Muscle layer of duodenum (tissue), 2 donors: ENCODE results near the gene CDK9.

ENCODE experiments used
- H3K27ac ChIP-seq: one replicate; pipeline ENCODE4 v1.7.0; 2013; ENCODE audit warnings: mild to moderate bottlenecking, low read length
- H3K27me3 ChIP-seq: one replicate; pipeline ENCODE4 v1.7.0; 2013; ENCODE audit warnings: low read depth, mild to moderate bottlenecking, control low read depth, low read length
- H3K36me3 ChIP-seq, 2 donors: one replicate each; pipeline ENCODE4 v1.7.0; 2013; ENCODE audit warnings: low read length in 2 of 2, control low read depth in 1 of 2, mild to moderate bottlenecking in 1 of 2; ENCODE audit not compliant: insufficient read depth in 2 of 2, control insufficient read depth in 1 of 2
- H3K4me1 ChIP-seq, 2 donors: one replicate each; pipeline ENCODE4 v1.7.0; 2013; ENCODE audit warnings: low read length in 2 of 2, mild to moderate bottlenecking in 2 of 2, control low read depth in 1 of 2, moderate library complexity in 1 of 2; ENCODE audit not compliant: insufficient read depth in 2 of 2, control insufficient read depth in 1 of 2
- H3K4me3 ChIP-seq, 2 donors: one replicate each; pipeline ENCODE4 v1.7.0; 2013; ENCODE audit warnings: low read length in 2 of 2, low read depth in 1 of 2, mild to moderate bottlenecking in 1 of 2
- H3K9me3 ChIP-seq, 2 donors: one replicate each; pipeline ENCODE4 v1.7.0; 2013; ENCODE audit warnings: low read length in 2 of 2, control low read depth in 1 of 2, mild to moderate bottlenecking in 1 of 2; ENCODE audit not compliant: control insufficient read depth in 1 of 2
- donor health status: healthy.

Gene CDK9

GRCh38 chr9:127816728-127817127, 30.9 kb downstream of the CDK9 start:
- Histone ChIP-seq H3K36me3 (peaks cover 26 to 74% of the 10 kb centered on the region in 2 donors), H3K27me3 (no peaks in the 10 kb centered on the region), H3K27ac (no peak overlapping the region), H3K9me3 (no peaks in the 10 kb centered on the region), H3K4me1 (no peaks in the 10 kb centered on the region), H3K4me3 (no peak overlapping the region)

GRCh38 chr9:127817881-127818434, 32.1 kb downstream of the CDK9 start:
- Histone ChIP-seq H3K9me3 (no peaks in the 10 kb centered on the region), H3K4me3 (no peak overlapping the region), H3K36me3 (peaks cover 22 to 75% of the 10 kb centered on the region in 2 donors), H3K27ac (no peak overlapping the region), H3K4me1 (no peaks in the 10 kb centered on the region), H3K27me3 (no peaks in the 10 kb centered on the region)

- Histone ChIP-seq H3K9me3 (no peaks in the 10 kb centered on the region), H3K36me3 (peaks cover 18 to 69% of the 10 kb centered on the region in 2 donors), H3K4me3 (no peak overlapping the region), H3K27me3 (no peaks in the 10 kb centered on the region), H3K27ac (no peak overlapping the region), H3K4me1 (no peaks in the 10 kb centered on the region)
Measured at GRCh38 chr9:127818574-127818973, 32.7 kb downstream of the CDK9 start.

DNA sequence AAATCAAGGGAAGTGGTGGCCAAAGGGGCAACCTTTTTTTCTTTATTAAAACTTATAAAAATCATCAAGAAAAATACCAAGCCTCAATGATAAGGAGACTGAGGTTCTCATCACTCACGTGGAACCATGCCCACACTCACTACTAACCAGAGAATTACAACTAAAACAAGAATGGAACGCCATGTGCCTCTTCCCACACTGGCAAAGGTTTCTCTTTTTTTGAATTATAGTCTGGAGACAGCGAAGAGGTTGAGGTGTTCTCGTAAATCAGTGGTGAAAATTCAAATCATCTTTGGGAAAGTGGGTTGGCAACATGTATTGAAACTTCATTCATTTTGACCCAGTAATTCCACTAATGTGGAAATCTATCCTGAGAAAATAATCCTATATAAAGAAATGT, 36.3 kb downstream of the CDK9 start:
- H3K27ac ChIP-seq = no peak overlapping the region
- no peaks in the 10 kb centered on the region for H3K27me3 ChIP-seq
- H3K9me3 ChIP-seq = no peaks in the 10 kb centered on the region
- peaks cover 0 to 16% of the 10 kb centered on the region in 2 donors for H3K4me1 ChIP-seq
- peaks cover 24 to 50% of the 10 kb centered on the region in 2 donors for H3K36me3 ChIP-seq
- H3K4me3 ChIP-seq = no peak overlapping the region

DNA sequence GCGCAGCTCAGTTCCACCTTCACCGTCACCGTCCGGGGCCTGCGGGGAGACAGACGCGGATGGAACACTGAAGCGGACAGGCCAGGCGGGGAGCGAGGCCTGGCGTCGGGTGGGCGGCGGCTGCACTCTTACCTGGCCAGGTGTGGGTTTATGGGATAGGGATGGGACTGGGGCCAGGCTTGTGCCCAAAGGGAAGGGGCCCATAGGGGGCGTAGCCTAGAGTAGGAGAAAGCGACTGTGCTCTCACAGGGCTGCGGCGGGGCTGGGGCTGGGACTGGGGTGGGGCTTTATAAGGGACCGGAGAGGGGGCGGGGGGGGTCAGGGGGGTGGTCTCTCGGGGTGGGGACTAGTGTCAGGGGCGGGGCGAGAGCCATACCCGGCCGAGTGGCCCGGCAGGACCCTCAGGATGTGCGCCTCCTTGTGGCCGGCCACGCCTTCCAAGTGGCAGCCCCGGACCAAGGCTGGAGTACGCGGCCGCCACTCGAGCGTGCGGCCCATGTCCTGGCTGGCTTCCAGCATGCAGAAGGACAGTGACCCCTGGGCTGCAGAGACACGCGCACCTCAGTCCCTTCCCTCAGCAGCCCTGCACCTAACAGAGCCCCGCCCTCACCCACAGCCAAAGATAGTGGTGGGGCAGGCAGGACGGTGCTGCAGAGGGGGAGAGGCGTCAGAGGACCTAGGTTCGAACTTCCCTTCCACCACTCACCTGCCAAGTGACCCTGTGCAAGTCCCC, 39.7 kb downstream of the CDK9 start:
- H3K4me1 ChIP-seq = peaks cover 0 to 27% of the 10 kb centered on the region in 2 donors
- H3K9me3 ChIP-seq = no peaks in the 10 kb centered on the region
- H3K36me3 ChIP-seq = peaks cover 17 to 24% of the 10 kb centered on the region in 2 donors
- H3K27me3 ChIP-seq = no peaks in the 10 kb centered on the region
- no peak overlapping the region for H3K4me3 ChIP-seq
- no peak overlapping the region for H3K27ac ChIP-seq

DNA sequence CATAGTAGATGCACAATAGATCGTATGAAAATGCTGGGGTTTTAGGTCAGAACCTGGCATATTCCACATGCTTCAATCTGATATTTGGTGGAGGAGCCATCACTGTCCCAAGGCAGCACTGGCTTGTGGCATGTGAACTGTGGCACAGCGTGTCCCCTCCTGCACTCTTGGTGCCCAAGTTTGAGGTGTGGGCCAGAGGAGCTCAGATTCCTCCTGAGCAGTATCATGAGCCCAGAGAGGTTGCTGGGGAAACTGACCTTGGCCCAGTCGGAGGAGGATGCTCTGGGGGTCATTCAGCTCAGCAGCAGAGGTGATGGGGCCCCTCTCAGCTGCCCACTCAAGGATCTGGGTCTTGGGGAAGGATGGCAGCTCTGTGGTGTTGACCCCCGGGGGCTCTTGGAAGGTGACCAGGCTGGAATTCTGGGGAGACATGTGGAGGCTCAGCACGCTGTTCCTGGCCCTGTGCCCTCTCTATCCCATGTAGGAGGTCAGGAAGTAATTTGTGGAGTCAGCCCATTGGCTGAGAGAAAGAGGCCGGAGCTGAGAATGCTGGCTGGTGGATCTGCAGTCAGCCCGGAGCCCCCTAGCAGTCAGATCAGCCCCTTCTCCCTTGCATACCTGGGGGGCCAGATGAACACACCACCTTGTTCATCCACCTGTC, 40.5 kb downstream of the CDK9 start:
- Histone ChIP-seq H3K27me3 (no peaks in the 10 kb centered on the region), H3K9me3 (no peaks in the 10 kb centered on the region), H3K27ac (no peak overlapping the region), H3K36me3 (peaks cover 17 to 19% of the 10 kb centered on the region in 2 donors), H3K4me1 (peaks cover 0 to 27% of the 10 kb centered on the region in 2 donors), H3K4me3 (no peak overlapping the region)

DNA sequence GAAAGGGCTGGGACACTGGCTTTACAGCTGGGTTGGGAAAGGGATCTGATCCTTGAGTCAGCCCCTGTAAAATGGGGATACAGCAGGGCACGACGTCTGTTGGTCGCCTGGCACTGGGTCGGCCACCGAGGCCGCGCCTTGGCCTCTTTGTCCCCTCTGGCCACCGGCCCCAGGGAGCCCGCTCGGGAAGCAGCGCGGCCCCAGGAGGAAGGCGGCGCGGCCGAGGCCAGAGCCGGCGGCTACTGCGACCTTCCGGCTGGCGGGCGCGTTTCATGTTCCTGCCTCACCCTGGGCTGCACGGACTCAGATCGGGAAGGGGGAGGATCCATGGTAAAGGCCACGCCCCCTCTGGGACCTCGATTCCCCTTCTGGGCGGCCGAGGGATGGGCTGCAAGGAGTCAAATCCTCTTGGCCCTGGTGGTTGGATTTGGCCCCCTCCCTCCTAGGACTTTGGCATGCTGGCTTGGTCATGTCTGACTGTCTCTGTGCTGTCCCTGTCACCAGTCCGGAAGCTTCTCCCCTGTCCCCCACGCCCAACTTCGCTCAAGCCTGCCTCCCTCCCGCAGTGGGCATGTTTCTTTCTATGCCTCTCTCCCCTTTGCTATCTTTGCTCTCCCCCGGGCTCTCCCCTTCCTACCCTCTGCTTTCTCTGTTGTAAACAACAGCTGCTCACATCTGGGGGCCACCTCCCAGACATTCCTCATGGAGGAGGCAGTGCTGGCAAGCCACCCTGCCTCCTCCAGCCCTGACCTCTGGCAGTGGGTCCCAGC, 42.6 kb downstream of the CDK9 start:
- H3K4me1 ChIP-seq = peaks cover 0 to 34% of the 10 kb centered on the region in 2 donors
- peak overlapping the region; percentile 23 to 49 for H3K4me3 ChIP-seq

GRCh38 chr9:127829205-127829906, 43.5 kb downstream of the CDK9 start:
- peaks cover 0 to 34% of the 10 kb centered on the region in 2 donors for H3K4me1 ChIP-seq
- H3K9me3 ChIP-seq = no peaks in the 10 kb centered on the region
- no peaks in the 10 kb centered on the region for H3K27me3 ChIP-seq
- H3K4me3 ChIP-seq = no peak overlapping the region
- H3K36me3 ChIP-seq = peaks cover 11 to 13% of the 10 kb centered on the region in 2 donors
- peak overlapping the region; percentile 77 for H3K27ac ChIP-seq

More for the DNA sequence above, 42.6 kb downstream of the CDK9 start:
- Histone ChIP-seq H3K36me3 (peaks cover 15 to 17% of the 10 kb centered on the region in 2 donors), H3K27me3 (no peaks in the 10 kb centered on the region), H3K27ac (peak overlapping the region; percentile 77), H3K9me3 (no peaks in the 10 kb centered on the region)

DNA sequence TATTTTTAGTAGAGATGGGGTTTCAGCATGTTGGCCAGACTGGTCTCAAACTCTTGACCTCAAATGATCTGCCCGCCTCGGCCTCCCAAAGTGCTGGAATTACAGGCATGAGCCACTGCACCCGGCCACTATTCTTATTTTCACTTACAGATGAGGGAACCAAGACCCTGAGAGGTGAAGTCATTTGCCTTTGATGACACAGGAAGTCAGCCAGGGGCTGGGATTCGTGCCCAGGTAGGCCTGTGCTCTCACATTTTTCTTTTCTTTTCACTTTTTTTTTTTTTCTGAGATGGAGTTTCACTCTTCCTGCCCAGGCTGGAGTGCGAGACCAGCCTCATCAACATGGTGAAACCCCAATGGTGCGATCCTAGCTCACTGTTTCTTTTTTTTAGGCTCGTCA, 46.4 kb downstream of the CDK9 start:
- H3K36me3 ChIP-seq = peaks cover 0 to 4% of the 10 kb centered on the region in 2 donors
- H3K27me3 ChIP-seq = no peaks in the 10 kb centered on the region
- H3K4me1 ChIP-seq = peaks cover 4 to 36% of the 10 kb centered on the region in 2 donors
- H3K9me3 ChIP-seq = no peaks in the 10 kb centered on the region
- H3K4me3 ChIP-seq = no peak overlapping the region
- no peak overlapping the region for H3K27ac ChIP-seq

DNA sequence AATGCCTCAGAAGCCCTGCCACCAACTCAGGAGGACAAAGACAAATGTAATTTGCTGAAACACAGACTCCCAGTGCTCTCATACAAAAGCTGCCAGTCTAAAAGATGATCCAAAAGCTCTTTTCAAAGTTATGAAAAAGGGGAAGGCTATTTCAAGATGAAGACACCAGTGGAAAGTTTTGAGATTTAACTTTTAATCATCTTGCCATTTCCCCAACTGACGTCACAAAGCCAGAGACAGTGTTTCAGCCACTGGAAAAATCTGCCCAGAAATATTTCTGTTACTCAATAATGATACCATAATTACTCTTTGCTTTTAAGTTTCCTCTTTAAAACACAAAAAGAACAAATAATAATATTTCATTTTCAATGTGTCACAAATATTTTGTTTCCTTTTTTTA, 47.7 kb downstream of the CDK9 start:
- H3K4me3 ChIP-seq = no peak overlapping the region
- no peaks in the 10 kb centered on the region for H3K9me3 ChIP-seq
- H3K27ac ChIP-seq = peak overlapping the region; percentile 56
- peaks cover 12 to 46% of the 10 kb centered on the region in 2 donors for H3K4me1 ChIP-seq
- no peaks in the 10 kb centered on the region for H3K27me3 ChIP-seq
- H3K36me3 ChIP-seq = peaks cover 0 to 4% of the 10 kb centered on the region in 2 donors
